Measurements from ENCODE around the gene BACE1.
"Not testable (repeated sequence)": the region's sequence is repeated elsewhere in the genome, so short reads cannot be mapped to it uniquely, and the experiment has no call there.

The BACE1 gene

DNA sequence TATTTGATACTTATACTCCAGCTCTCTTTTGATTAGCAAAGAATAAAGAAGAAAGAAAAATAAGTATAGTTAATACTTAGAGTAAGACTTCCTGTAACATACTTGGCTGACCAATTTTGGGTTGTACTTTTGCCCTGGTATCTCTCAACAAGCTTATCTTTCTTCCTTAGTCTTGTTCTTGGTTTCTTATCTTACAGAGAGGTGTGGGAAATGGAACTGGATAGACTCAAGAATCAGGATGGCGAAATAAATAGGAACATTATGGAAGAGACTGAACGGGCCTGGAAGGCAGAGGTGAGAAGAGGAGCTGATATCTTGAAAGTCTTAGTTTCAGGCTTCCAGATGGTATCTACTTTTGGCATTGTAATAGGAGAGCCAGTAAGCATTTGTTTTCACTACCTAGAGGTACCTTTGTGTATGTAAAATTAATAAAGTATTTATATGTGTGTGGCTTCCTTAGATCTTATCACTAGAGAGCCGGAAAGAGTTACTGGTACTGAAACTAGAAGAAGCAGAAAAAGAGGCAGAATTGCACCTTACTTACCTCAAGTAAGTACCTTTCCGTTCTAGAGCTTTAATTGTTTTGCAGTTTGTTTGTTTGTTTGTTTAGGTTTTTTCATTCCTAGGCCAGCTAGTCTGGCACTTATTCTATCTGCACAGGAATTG is 36.2 kb downstream of the BACE1 start:
- H3K4me3 ChIP-seq (ENCODE audit: low read depth, low read length) = no peak overlapping the region
- TF ChIP-seq, protein P1, sequence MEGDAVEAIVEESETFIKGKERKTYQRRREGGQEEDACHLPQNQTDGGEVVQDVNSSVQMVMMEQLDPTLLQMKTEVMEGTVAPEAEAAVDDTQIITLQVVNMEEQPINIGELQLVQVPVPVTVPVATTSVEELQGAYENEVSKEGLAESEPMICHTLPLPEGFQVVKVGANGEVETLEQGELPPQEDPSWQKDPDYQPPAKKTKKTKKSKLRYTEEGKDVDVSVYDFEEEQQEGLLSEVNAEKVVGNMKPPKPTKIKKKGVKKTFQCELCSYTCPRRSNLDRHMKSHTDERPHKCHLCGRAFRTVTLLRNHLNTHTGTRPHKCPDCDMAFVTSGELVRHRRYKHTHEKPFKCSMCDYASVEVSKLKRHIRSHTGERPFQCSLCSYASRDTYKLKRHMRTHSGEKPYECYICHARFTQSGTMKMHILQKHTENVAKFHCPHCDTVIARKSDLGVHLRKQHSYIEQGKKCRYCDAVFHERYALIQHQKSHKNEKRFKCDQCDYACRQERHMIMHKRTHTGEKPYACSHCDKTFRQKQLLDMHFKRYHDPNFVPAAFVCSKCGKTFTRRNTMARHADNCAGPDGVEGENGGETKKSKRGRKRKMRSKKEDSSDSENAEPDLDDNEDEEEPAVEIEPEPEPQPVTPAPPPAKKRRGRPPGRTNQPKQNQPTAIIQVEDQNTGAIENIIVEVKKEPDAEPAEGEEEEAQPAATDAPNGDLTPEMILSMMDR (IDR thresholded peaks at IDR 0.05; ENCODE audit: control insufficient read depth, extremely low read depth, insufficient read depth) = no peak

GRCh38 chr11:117278347-117278746 is 37.7 kb downstream of the BACE1 start:
- TF ChIP-seq, protein P1 (IDR thresholded peaks at IDR 0.05; ENCODE audit: control insufficient read depth, extremely low read depth, insufficient read depth) = no peak
- DNase-seq (ENCODE audit: low read depth) = no peak

More for the DNA sequence above, 36.2 kb downstream of the BACE1 start:
- peak; percentile 38 for DNase-seq (ENCODE audit: low read depth)

DNA sequence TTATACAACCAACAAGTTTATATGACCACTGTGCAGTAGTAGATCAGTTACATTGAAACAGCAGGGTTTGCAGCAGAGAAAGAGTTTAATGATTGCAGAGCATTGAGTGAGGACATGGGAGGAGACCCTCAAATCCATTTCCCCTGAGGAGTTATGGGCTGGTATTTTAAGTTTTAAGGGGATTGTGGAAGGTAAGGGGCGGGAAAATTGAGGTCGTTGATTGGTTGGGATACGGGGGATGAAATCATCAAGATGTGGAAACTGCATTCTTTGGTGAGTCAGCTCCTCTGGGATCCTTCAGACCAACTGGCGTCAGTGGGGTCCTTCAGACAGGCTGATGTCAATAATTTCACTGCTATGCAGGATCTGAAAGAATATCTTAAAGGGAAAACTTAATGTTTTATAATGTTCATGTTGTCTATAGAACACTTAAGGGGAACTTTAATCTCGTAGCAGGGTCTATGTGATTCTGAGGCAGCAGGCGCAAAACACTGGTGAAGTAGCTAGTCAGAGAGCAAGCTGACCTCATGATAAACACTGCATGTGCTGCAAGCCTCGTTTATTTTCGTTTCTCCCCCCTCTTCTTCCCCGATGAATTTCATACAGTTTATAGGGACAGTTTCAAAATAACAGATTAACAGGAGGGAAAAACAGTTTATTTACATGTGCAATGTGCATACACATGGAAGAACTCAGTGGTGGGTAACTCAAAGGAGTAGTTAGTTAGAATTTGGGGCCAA is 42.3 kb downstream of the BACE1 start:
- TF ChIP-seq, protein P1 (IDR thresholded peaks at IDR 0.05; ENCODE audit: control insufficient read depth, extremely low read depth, insufficient read depth) = no peak
- DNase-seq (ENCODE audit: low read depth) = no peak
- H3K4me3 ChIP-seq (ENCODE audit: low read depth, low read length) = no peak overlapping the region

More at GRCh38 chr11:117278347-117278746, 37.7 kb downstream of the BACE1 start:
- no peak overlapping the region for H3K4me3 ChIP-seq (ENCODE audit: low read depth, low read length)

GRCh38 chr11:117272175-117272574 is 43.9 kb downstream of the BACE1 start:
- H3K4me3 ChIP-seq (ENCODE audit: low read depth, low read length); DNase-seq (ENCODE audit: low read depth): not testable (repeated sequence)

GRCh38 chr11:117271208-117271607 is 44.8 kb downstream of the BACE1 start:
- TF ChIP-seq, protein P1 (IDR thresholded peaks at IDR 0.05; ENCODE audit: control insufficient read depth, extremely low read depth, insufficient read depth) = no peak
- DNase-seq (ENCODE audit: low read depth) = no peak
- no peak overlapping the region for H3K4me3 ChIP-seq (ENCODE audit: low read depth, low read length)

DNA sequence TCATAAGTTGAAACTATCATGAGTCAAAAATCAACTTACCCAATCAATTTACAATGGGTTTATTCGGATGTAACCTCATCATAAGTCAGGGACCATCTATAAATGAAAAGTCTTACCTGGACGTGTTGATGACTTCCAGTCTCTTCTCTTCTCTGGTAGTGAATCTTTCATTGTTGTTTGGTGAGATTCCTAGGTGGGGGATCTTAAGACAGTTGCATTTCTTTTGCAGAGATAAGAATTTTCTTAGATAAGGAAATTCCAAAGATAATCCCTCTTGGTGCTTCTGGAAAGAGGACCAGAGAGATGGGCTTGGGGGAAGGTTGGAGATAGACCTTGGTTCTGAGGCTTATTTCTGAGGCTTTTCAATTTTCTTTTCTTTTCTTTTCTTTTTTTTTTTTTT is 46.2 kb downstream of the BACE1 start:
- TF ChIP-seq, protein P1 (IDR thresholded peaks at IDR 0.05; ENCODE audit: control insufficient read depth, extremely low read depth, insufficient read depth) = no peak
- no peak overlapping the region for H3K4me3 ChIP-seq (ENCODE audit: low read depth, low read length)
- no peak for DNase-seq (ENCODE audit: low read depth)

DNA sequence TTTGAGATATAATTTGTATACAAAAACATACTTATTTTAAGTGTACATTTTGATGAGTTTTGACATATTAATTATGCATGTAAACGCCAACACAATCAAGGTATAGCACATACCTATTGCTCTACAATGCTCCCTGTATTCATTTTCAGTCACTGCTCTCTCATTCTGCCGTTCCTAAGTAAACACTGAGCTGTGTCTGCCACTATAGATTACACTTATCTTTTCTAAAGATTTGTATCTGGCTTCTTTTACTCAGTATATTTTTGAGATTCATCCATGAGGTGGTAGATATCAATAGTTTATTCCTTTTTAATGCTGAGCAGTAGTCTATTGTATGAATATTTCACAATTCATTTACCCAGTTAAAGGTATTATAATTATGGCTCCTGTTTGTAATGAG is 50.3 kb downstream of the BACE1 start:
- no peak for DNase-seq (ENCODE audit: low read depth)
- no peak overlapping the region for H3K4me3 ChIP-seq (ENCODE audit: low read depth, low read length)
- TF ChIP-seq, protein P1 (IDR thresholded peaks at IDR 0.05; ENCODE audit: control insufficient read depth, extremely low read depth, insufficient read depth) = no peak

DNA sequence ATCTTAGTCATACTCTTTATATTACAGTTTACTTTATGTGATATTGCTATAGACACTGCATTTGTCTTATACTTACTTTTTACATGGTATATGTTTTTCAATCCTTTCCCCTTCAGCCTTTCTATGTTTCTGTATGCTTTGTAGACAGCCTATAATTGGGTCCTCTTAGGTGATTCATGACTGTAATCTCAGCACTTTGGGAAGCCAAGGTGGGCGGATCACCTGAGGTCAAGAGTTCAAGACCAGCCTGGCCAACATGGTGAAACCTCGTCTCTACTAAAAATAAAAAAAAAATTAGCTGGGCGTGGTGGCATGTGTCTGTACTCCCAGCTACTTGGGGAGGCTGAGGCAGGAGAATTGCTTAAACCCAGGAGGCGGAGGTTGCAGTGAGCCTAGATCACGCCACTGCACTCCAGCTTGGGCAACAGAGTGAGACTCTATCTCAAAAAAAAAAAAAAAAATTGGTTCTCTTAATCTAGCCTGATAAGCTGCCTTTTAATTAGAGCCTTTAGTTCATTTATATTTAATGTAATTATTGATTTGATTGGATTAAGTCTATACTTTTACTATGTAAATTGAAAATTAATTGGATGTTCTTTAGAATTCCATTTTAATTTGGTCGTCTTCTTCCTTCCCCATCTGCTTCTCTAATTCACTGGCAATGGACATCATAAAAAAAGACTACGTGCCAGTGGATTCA is 51.3 kb downstream of the BACE1 start:
- H3K4me3 ChIP-seq (ENCODE audit: low read depth, low read length); DNase-seq (ENCODE audit: low read depth): not testable (repeated sequence)

All from LNCaP clone FGC (cell line).